ENCODE measurements around the gene DNM2. TPM values are rescaled to one million over a fixed set of nuclear protein-coding genes. Genes with fewer than 3 reads are reported as not detected.

The DNM2 gene
- total RNA-seq (2022; extraction: Qiagen RNA extraction; ENCODE audit: low read depth): 51.4 to 60.0 TPM (median 52.3 TPM) in 5 replicates

DNA sequence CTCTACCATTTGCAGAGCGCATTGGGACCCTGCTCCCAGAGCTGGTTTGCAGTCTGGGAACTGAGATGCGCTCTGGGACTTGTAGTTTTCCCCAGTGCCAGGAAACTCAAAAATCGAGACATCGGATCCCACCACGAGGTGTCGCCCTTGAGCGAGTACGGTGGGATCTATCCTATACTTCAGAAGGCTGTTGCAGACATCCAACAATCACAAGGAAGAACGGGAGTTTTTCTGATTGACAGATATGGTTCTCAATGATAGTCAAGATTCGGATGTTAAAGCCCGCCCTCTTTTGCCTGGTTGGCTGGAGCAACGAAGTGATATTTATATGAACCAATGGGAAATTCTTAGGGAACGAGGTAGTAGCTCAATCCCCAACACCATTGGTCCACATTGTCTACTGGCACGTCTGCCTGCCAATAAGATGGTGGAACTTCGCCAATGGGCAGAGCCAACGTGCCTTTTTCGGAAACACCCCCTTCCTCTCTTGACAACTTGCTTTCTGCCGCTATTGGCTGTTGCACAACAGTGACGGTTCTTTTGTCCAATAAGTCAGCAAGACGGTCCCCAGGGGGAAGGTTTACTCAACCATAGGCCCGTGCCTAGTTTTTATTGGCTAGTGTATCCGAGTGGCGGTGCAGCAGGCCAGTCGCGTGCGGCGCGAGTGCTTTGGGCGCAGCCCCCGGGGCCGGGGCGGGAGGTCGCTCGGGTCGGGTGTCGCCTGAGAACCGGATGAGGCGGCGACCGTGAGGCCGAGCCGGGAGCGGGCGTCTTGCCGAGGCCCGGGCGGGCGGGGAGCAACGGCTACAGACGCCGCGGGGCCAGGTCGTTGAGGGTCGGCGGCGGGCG, at the start of gene DNM2:
Gene DNM2, plus strand, starts transcription at position 724 of the 849 bp plus-strand sequence. CDS start 164 bp downstream, outside the sequence.

DNA sequence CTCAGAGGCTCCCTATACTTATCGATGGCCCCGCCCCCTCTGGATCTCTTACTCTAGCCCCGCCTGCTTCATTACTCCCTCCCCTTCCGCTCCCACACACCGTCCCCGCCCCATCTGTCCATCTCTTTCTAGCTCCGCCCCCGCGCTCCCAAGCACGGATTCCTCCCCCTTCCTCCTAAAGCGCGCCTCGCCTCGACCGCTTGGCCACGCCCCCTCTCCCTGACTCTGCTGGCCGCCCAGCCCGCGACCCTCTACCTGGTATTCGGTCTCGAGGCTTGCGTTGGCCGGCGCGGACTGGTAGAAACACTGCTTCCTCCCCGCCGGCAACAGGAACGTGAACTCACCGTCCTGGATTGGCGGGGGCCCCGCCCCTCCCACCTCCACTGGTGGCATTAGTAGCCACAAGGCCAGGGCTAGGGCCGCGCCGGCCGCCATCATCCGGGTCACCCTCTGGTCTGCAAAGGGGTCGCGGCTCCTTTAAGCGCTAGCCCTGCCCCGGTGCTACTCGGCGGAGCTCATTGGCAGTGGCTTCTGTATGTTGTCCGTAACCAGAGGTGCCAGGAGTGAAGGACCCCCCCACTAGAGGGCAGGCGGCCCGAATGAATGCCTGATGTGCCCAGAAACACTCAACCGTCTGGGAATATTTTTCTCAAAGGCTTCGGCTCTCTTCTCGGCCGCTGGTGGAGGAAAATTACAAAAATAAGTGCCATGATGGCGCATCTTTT, 118.0 kb downstream of the DNM2 start, which contains the start of gene TMED1:
Gene TMED1, minus strand, starts transcription at position 459 of the 725 bp plus-strand sequence. Its CDS starts 21 bp downstream, at position 438.

DNA sequence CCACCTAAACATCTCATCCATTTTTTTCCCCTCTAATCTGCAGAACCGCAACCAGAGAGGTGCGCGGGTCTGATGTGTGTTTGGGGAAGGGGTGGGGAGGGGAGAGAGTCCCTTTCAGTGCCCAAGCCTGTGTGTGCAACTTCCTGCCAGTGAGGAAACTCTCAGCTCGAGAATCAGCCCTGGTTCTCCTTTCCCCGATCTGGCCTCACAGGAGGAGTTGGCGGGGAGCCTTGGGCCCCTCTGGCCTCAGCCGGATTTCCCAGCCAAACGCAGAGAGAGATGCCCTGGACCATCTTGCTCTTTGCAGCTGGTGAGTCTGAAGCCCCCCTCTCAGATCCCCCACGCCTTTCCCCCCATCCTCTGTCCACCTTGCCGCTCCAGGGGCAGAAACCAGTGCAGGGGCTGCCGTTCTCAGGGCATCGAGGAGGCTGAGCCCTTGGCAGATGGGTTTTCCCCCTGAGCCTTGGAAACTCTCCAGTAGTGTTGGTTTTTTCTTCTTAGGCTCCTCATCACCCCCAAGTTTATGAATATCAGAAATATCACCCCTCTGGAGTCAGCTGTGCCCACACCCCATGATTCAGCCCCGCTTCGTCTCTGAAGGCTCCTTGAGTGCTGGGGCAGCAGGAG, 130.5 kb downstream of the DNM2 start, which contains the start of gene C19orf38:
Gene C19orf38, plus strand, starts transcription at position 186 of the 627 bp plus-strand sequence. Its CDS starts 94 bp downstream, at position 280.

DNA sequence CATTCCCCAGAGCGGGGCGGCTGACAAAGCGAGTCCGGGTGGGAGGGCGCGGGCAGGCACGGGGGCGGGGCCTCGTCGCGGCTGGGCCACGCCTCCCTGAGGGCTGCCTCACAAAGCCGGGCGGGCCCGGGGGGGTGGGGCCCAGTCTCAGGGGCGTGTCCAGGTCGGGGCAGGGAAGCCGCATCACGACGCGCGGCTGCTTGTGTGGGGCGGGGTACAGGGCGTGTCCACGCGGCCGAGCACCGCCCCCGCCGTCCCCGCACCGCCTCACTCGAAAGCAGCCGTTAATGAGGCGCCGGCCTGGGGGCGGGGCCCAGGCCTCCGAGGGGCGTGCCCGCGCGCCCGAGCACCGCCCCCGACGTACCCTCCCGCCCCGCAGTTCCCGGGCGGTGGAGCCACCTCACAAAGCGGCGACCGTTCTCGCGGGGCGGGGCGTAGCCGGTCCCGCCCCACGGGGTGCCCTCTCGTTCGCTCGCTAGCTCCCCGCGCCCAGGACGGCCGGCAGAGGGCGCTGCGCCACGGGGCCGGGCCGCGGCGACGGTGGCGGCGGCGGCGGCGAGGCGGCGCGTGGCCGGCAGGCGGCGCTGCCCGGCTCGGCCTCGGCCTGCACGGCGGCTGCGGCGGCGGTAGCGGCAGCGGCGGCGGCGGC, 153.2 kb downstream of the DNM2 start, which contains the start of gene CARM1:
Gene CARM1, plus strand, starts transcription at position 599 of the 649 bp plus-strand sequence. CDS start 150 bp downstream, outside the sequence.

Other genes starting within 250 kb of the DNM2 start
- gene KEAP1, start 214.7 kb upstream of the DNM2 start, total RNA-seq (2022; extraction: Qiagen RNA extraction; ENCODE audit: low read depth): 52.6 to 73.6 TPM (median 67.5 TPM) in 5 replicates
- 1.7 to 2.6 TPM (median 2.3 TPM) in 5 replicates for gene S1PR5, start 200.6 kb upstream of the DNM2 start, total RNA-seq (2022; extraction: Qiagen RNA extraction; ENCODE audit: low read depth)
- gene ATG4D, start 174.2 kb upstream of the DNM2 start, total RNA-seq (2022; extraction: Qiagen RNA extraction; ENCODE audit: low read depth): 15.1 to 22.5 TPM (median 22.1 TPM) in 5 replicates
- gene KRI1, start 152.1 kb upstream of the DNM2 start, total RNA-seq (2022; extraction: Qiagen RNA extraction; ENCODE audit: low read depth): 18.1 to 19.8 TPM (median 18.6 TPM) in 5 replicates
- 4.4 to 6.6 TPM (median 4.8 TPM) in 5 replicates for gene CDKN2D, start 149.1 kb upstream of the DNM2 start, total RNA-seq (2022; extraction: Qiagen RNA extraction; ENCODE audit: low read depth)
- gene AP1M2, start 130.8 kb upstream of the DNM2 start, total RNA-seq (2022; extraction: Qiagen RNA extraction; ENCODE audit: low read depth): 26.7 to 47.6 TPM (median 40.6 TPM) in 5 replicates
- gene SLC44A2, start 92.5 kb upstream of the DNM2 start, total RNA-seq (2022; extraction: Qiagen RNA extraction; ENCODE audit: low read depth): 5.6 to 7.9 TPM (median 6.6 TPM) in 5 replicates
- 159 to 173 TPM (median 167 TPM) in 5 replicates for gene ILF3, start 63.7 kb upstream of the DNM2 start, total RNA-seq (2022; extraction: Qiagen RNA extraction; ENCODE audit: low read depth)
- gene QTRT1, start 16.6 kb upstream of the DNM2 start, total RNA-seq (2022; extraction: Qiagen RNA extraction; ENCODE audit: low read depth): 29.9 to 37.3 TPM (median 34.7 TPM) in 5 replicates
- 25.8 to 31.9 TPM (median 29.8 TPM) in 5 replicates for gene TMED1, start 118.1 kb downstream of the DNM2 start, total RNA-seq (2022; extraction: Qiagen RNA extraction; ENCODE audit: low read depth)
- 0.15 to 0.26 TPM (median 0.22 TPM) in 4 of 5 replicates, not detected in the other for gene C19orf38, start 130.3 kb downstream of the DNM2 start, total RNA-seq (2022; extraction: Qiagen RNA extraction; ENCODE audit: low read depth)
- gene CARM1, start 153.5 kb downstream of the DNM2 start, total RNA-seq (2022; extraction: Qiagen RNA extraction; ENCODE audit: low read depth): 38.1 to 50.6 TPM (median 47.4 TPM) in 5 replicates
- 19.3 to 21.7 TPM (median 19.6 TPM) in 5 replicates for gene YIPF2, start 210.6 kb downstream of the DNM2 start, total RNA-seq (2022; extraction: Qiagen RNA extraction; ENCODE audit: low read depth)
- gene TIMM29, start 210.7 kb downstream of the DNM2 start, total RNA-seq (2022; extraction: Qiagen RNA extraction; ENCODE audit: low read depth): 10.9 to 19.2 TPM (median 18.0 TPM) in 5 replicates
- gene SMARCA4, start 243.0 kb downstream of the DNM2 start, total RNA-seq (2022; extraction: Qiagen RNA extraction; ENCODE audit: low read depth): 7.7 to 13.0 TPM (median 10.6 TPM) in 5 replicates

All from A549 treated with CpdA at 1 μM for 4 hours (cell line).